Neural crest cell (in vitro differentiated cells): ENCODE measurements around the gene GRAMD4. TPM values are rescaled to one million over a fixed set of nuclear protein-coding genes. Genes with fewer than 3 reads are reported as not detected.

Experiments
- DNase-seq: peaks from one replicate; pipeline ENCODE4 v3.0.0; 2021; ENCODE audit warnings: low read depth, mixed read lengths, low spot score
- H3K27ac Mint-ChIP-seq: one replicate; pipeline ENCODE4 v1.8.0; 2021; ENCODE audit warnings: mild to moderate bottlenecking, mixed read lengths; ENCODE audit not compliant: unreplicated experiment
- H3K27me3 Mint-ChIP-seq: 2 replicates; pipeline ENCODE4 v1.8.0; 2021; ENCODE audit warnings: low read depth, mild to moderate bottlenecking, mixed read lengths
- H3K36me3 Mint-ChIP-seq: 2 replicates; pipeline ENCODE4 v1.8.0; 2021; ENCODE audit warnings: low read depth, mild to moderate bottlenecking, mixed read lengths
- H3K4me1 Mint-ChIP-seq: 2 replicates; pipeline ENCODE4 v1.8.0; 2021; ENCODE audit warnings: mixed read lengths
- H3K4me3 Mint-ChIP-seq: one replicate; pipeline ENCODE4 v1.8.0; 2021; ENCODE audit warnings: mild to moderate bottlenecking, mixed read lengths
- H3K9me3 Mint-ChIP-seq: 2 replicates; pipeline ENCODE4 v1.8.0; 2021; ENCODE audit warnings: mixed read lengths
- CTCF ChIP-seq: fragments of 200-600 bp; sonication (generic); conservative IDR thresholded peaks from 2 replicates; pipeline ENCODE4 v1.5.0; 2021; ENCODE audit warnings: antibody characterized with exemption, mild to moderate bottlenecking
- total RNA-seq: library from RNA; stranded (reverse); gene quantifications from 2 replicates; pipeline ENCODE4 v1.2.1, GENCODE V29; 2021

Gene GRAMD4
- total RNA-seq, 1 donor from 2014 or later: 34.1 TPM

DNA sequence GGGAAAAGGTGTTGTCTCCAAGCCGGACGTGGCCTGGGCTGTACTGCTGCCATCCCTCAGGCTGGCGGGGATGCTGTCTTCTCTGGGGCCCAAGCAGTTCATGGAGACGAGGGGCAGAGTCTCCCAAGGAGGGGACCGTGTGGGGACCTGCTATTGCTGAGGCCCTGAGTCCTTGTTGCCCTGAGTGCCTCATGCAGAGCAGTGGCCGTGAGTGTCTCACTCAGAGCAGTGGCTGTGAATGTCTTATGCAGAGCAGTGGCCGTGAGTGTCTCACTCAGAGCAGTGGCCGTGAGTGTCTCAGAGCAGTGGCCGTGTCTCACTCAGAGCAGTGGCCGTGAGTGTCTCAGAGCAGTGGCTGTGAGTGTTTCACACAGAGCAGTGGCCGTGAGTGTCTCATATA is 54.7 kb downstream of the GRAMD4 start:
- no peaks in the 10 kb centered on the region for H3K36me3 Mint-ChIP-seq
- no peaks in the 10 kb centered on the region for H3K27me3 Mint-ChIP-seq
- DNase-seq: no peak
- H3K27ac Mint-ChIP-seq: no peak overlapping the region
- no peak overlapping the region for H3K4me3 Mint-ChIP-seq
- no peak for TF ChIP-seq CTCF
- peaks cover 2% of the 10 kb centered on the region for H3K4me1 Mint-ChIP-seq
- H3K9me3 Mint-ChIP-seq: no peaks in the 10 kb centered on the region

- Mint-ChIP-seq H3K36me3 (no peaks in the 10 kb centered on the region), H3K4me3 (no peak overlapping the region), H3K9me3 (no peaks in the 10 kb centered on the region), H3K27ac (no peak overlapping the region), H3K27me3 (no peaks in the 10 kb centered on the region), H3K4me1 (no peaks in the 10 kb centered on the region)
- no peak for TF ChIP-seq CTCF
- no peak for DNase-seq
Measured at GRCh38 chr22:46675479-46675878, 55.3 kb downstream of the GRAMD4 start.

DNA sequence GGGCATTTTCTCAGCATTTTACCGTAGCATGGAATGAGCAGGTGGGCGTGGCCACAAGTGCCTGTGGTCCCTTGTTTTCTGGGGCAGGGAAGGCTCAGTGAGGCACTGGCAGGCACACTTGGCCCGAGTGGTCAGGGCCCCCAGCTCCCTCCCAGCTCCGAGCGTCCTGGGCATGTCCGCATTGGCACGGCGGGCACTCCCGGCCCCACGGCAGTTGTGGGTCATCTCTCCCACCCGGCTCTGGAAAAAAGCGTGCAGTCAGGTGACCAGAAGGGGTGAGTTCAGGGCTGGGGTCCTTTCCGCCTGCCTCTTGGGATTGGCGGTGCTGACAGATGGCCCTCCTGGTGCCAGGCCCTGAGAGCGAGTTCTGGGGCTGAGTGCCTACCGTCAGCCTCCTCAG is 55.8 kb downstream of the GRAMD4 start:
- no peaks in the 10 kb centered on the region for H3K36me3 Mint-ChIP-seq
- H3K27ac Mint-ChIP-seq: no peak overlapping the region
- no peak for TF ChIP-seq CTCF
- H3K4me3 Mint-ChIP-seq: no peak overlapping the region
- H3K27me3 Mint-ChIP-seq: no peaks in the 10 kb centered on the region
- H3K9me3 Mint-ChIP-seq: no peaks in the 10 kb centered on the region
- no peaks in the 10 kb centered on the region for H3K4me1 Mint-ChIP-seq
- DNase-seq: no peak

GRCh38 chr22:46676479-46676878 is 56.3 kb downstream of the GRAMD4 start:
- TF ChIP-seq CTCF: no peak
- DNase-seq: no peak
- Mint-ChIP-seq H3K4me3 (no peak overlapping the region), H3K4me1 (no peaks in the 10 kb centered on the region), H3K36me3 (no peaks in the 10 kb centered on the region), H3K27ac (no peak overlapping the region), H3K27me3 (no peaks in the 10 kb centered on the region), H3K9me3 (no peaks in the 10 kb centered on the region)

DNA sequence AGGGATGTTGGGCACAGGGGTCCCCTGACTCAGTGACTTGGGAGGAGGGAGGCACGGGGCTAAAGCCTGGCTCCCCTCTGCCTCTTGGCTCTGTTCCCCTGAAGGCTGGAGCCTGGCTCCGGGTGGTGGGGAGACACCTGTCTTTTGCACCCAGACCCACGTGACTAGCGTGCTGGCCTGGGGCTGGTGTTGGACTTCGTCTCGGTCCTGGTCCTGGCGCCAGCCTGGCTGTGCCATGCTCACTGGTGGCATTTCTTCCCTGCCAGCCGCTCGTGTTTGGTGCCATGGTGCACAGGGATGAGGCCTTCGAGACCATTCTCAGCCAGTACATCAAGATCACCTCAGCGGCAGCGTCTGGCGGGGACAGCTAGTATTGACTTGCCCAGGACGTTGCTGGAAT is 56.7 kb downstream of the GRAMD4 start:
- Mint-ChIP-seq H3K27me3 (no peaks in the 10 kb centered on the region), H3K4me1 (no peaks in the 10 kb centered on the region), H3K27ac (no peak overlapping the region), H3K9me3 (no peaks in the 10 kb centered on the region), H3K4me3 (no peak overlapping the region), H3K36me3 (no peaks in the 10 kb centered on the region)
- no peak for TF ChIP-seq CTCF
- DNase-seq: no peak
